NOMO-1 treated with dmso at 0.1 percent for 144 hours (cell line): ENCODE data around the gene CST9.

Source experiments
- DNase-seq: peaks from one replicate; lab custom pipeline; 2025; ENCODE audit not compliant: unreplicated experiment; lab: John Stamatoyannopoulos, UW

The CST9 gene, protein sequence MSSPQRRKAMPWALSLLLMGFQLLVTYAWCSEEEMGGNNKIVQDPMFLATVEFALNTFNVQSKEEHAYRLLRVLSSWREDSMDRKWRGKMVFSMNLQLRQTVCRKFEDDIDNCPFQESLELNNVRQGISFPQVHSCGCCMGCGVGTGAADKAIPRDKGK

DNA sequence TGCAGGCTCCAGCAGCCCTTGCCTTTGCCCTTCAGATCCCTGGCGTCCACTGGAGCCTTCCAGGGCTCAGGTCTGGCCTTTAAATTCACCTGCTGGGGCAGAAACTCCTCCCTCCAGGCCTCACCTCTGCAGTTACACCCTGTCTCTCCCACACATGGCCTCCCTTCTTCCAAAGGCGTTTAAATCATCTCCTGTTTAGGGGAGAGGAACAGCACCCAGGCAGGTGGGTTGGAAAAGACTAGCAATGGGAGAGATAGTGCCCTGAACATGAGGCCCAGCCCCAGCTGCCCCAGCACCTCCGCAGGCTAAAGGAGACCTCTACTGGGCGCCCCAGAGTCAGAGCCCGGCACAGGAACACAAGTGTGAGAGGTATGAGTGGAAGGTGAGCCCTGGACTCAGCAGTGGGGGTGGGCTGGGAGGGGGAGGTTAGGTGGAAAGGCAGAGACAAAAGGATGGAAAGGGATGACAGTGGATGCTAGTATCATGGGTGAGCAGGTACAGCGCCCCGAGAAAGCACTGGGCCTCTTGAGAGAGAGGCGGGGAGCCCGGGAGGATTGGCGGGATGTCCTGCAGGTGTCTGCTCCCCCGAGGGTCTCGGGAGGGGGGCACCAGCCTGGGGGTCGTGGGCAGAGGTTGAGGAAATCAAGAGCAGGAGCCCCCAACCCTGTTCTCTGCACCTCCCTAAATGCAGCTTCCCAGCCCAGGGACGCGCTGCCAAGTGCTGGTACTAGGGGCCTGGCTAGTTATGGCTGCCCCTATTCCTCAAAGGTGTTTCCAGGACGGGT, at the start of gene CST9:
Gene CST9, minus strand, starts transcription at position 51 of the 785 bp plus-strand sequence. CDS start 53 bp downstream, outside the sequence.
- no peak for DNase-seq

DNA sequence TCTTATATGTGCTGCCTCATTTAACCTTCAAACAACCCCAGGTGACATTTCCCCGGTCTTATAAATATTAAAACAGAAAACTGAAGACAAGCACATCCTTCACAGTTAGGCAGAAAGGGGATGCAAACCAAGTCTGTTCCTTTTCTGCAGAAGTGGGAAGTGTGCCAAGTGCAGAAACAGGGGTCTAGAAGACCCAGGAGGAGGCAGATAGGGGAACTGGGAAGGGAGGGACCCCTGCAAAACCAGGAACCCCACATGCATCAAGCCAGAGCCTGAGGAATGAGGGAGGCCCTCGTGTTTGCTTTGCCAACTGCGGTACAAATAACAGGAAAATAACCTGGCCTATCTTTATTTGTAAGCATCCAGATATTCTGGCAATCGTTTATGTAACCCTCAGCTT, 49.0 kb upstream of the CST9 start:
- DNase-seq = no peak

DNA sequence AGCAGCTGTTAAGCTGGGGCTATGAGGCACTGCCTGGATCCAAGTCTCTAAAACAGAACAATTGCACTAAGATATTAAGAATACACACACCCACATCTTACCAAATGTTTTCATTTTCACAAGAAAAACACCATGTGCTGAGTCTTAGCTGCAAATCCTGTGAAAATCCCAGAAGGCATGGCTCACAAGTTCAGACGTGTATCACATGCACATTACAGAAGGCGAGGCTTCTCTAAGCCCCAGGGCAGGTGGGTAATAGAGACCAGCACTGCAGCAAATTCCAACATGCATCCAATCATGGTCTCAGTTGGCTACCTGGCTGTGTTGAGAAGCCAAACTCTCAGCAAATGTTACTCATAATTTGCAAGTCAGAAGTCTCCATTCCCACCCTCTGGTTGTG, 48.3 kb upstream of the CST9 start:
- no peak for DNase-seq

DNA sequence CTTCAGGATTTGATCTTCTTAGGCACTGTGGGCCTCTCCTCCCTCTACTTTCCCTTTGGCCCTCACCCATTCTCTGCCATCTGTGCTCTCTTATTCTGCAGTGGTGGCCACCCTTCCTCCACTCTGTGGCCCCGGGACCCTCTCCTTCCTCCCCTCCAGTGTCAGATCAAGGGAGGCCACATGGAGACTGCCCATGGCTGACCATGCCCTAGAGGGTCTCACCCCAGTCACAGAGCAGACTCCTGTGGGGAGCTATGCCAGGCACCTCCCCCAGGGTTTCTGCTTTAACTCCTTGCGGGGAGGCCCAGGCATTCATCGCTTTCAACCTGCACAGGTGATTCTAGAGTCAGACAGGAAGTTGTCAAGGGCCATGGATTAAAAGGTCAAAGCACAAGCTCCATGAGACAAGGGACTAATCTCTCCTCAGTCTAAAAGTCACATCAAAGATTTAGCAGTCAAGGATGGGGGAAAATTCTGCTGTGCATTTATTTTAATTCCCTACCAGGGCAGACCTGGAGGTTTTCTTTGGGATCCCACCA, 47.8 kb upstream of the CST9 start:
- DNase-seq = no peak

DNA sequence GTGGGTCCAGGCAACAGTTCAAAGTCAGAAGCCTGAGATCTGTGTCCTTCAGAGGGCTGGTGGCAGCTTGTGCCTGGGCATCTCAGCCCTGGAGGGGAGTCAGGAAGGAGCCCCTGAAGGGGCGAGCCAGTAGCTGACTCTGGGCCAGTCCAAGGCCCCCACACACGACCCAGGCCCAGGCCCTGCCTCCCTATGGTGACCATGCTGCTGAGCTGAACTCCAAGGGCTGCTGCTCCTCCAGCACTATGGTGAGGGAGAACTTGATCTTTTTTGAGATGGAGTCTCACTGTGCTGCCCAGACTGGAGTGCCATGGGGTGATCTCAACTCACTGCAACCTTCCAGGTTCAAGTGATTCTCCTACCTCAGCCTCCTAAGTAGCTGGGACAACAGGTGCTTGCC, 47.2 kb upstream of the CST9 start:
- no peak for DNase-seq

DNA sequence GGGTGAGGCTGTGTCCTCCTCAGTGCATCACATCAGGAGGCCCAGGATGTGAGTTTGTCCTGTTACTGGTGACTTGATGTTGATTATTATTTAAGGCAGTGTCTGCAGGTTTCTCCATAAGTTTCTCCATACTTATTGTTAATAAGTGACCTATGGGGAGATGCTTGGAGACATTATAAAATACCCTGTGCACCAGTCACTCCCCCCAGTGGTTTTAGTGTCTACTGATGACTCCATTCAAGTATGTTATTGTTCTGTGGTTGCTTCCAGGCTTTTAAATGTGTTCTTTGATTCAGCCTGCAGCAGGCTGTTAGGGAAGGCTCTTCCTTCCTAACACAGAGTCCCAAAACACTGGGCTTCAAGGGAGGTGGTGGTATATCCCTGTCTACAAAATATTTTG, 46.7 kb upstream of the CST9 start:
- DNase-seq = no peak

DNA sequence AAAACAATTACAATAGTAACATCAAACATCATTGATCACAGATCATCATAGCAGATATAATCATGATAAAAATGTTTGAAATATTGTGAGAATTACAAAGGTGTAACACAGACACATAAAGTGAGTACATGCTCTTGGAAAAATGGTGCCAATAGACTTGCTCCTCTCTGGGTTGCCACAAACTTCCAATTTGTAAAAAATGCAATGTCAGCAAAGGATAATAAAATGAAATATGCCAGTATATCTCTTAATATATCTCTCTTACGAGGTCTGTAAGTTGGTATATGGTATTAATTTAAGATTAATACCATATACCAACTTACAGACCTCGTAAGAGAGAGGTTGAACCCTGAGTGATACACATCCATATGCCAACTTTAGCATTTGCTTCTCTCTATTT, 45.4 kb upstream of the CST9 start:
- no peak for DNase-seq

DNA sequence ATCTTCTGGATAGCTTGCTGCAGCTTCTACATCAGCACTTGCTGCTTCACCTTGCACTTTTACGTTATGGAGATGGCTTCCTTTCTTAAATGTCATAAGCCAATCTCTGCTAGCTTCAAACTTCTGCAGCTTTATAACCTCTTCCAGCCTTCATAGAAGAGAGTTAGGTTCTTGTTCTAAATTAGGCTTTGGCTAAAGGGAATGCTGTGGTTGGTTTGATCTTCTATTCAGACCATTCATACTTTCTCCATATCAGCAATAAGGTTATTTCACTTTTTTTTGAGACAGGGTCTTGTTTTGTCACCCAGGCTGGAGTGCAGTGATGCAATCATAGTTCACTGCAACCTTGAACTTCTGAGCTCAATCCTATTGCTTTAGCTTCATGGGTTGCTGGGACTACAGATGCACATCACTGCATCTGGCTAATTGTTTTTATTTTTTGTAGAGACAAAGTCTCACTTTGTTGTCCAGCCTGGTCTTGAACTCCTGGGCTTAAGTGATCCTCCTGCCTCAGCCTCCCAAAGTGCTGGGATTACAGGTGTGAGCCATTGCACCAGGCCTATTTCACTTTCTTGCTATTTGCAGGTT, 44.2 kb upstream of the CST9 start:
- DNase-seq = no peak

DNA sequence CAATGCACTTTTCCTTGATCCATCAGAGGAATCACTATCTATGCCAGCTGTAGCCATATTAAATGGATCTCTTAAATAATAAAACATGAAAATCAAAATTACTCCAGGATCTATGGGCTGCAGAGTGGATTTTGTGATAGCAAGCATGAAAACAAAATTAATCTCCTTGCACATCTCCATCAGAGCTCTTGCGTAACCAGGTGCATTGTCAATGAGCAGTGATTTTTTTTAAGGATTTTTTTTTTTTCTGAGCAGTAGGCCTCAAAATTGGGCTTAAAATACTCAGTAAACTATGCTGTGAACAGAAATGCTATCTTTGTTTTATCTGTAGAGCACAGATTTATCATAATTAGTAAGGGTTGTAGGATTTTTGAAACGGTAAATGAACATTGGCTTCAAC, 43.5 kb upstream of the CST9 start:
- no peak for DNase-seq

DNA sequence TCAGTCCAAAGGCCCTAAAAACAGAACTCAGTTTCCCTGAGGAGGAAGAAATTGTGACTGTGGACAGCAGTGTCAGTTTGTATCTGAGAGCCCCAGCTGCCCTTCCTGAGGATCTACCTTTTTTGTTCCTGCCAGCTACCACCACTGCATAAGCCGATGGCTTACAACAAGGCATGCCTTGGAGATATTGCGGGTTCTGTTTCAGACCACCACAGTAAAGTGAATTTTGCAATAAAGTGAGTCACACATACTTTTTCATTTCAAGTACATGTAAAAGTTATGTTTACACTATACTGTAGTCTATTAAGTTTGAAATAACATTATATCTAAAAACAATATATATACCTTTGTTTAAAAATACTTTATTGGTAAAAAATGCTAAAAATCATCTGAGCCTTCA, 41.6 kb upstream of the CST9 start:
- no peak for DNase-seq

DNA sequence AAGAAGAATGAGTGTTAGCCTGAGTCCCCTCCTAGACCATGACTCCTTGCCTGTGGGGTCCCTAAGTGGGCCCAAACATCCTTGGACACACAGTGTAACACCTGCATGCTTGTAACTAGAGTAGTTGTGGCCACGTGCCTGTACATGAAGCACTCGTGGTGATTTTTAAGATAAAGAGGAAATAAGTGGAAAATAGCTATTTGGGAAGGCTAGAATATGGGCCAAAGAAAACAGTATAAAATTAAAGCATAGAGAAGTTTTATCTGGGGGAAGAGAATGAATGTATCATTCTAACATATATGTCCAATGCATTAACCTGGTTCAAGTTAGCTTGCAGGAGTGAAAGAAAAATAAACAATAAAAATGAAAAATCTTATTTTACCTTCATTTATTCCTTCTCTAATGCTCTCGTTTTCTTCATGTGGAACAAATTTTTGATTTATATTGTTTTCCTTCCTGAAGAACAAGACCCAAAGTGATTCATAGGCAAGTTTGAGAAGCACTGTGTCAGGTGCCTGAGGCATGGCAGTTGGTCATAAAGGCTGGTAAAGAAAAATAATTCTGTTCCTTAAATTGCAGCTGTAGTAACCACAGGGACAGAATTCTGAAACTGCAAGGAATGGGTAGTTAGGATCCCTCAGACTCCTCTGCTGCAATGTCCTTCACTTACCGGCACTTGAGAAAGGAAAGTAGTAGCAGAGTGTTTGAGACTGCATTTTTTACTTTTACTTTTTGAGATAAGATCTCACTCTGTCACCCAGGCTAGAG, 40.6 kb upstream of the CST9 start:
- peak; percentile 29 for DNase-seq

DNA sequence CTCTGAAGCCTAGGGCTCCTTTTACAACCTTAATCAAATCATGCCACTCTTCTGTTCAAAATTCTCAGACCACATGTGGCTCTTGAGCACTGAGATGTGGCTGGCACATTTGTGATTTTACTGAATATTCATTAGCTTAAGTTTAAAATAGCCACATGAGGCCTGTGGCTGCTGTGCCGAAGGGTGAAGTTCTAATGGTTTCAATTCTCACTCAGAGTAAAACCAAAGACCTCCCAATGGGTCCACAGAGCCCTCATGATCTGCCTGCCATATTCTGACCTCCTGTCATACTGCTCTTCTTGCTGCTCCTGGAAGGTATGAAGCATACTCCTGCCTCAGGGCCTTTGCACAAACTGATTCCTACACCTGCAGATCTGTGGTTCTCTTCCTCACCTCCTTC, 39.9 kb upstream of the CST9 start:
- no peak for DNase-seq

DNA sequence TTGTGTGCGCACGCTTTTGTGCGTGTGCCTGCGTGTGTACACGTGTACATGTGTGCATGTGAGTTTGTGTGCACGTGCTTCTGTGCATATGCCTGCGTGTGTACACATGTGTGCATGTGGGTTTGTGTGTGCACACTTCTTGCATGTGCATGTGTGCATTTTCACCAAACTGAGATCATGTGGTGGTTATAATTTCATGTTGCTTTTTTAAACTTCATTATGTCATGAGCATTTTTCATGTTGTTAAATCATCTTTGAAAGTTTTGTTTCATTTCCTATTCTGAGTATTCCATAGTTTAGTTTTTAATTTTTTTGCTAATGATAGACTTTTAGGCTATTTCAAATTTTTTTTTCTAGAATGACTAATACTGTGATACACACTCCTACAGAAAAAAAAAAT, 38.4 kb upstream of the CST9 start:
- no peak for DNase-seq

DNA sequence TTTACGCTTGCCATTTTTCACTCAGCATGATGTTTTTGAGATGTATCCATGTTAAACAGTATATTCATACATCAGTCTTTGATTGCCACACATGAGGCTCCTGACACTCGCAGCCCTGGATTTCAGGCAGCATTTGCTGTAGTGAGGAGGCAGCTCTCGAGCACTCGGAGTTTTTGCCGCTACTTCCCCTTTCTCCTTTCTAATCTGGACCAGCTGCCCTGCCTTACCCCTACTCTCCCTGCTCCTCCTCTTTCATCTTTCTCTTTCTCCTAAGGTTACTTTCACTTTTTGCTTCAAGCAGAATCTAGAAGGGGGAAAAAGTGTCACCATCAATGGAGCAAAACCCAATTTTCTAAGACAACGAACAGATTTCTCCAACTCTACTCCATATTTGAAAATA, 37.9 kb upstream of the CST9 start:
- DNase-seq = peak; percentile 51

DNA sequence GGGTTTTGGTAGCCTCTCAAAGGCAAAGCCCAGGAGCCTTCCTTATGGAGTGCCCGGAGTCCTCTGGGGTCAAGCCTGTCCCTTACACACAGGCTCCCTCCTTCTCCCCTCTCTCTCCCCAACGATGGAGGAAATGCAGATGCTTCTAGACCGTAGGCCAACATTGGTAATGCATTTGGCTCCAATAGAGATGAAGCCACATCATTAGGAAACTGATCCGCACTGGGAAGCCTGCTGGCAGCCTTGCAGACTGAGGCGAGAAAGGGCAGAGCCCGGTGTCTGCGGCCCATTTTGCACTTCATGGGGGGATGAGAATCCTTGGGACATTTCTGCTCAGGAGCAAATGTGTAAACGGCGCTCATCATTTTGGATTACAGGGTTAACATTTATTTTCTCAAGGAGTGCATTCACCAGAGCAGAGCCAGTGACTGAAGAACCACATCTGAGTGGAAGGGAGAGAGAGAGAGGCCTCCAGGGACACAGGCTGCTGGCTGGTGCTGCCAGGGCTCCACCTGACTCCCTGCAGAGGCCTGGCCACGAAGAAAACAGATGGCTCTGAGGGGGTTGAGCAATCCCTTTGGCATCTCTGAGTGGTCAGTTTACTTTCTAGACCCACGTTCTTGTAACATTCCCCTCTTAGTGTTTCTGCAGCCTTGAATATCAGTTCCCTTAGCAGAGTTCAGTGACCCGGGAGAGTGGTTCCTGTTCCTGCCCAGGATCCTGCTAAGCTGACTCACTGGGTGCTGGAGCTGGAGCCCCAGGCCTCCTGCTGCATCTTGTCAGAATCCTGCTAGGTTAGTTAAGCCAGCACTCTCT, 36.4 kb upstream of the CST9 start:
- DNase-seq = no peak

DNA sequence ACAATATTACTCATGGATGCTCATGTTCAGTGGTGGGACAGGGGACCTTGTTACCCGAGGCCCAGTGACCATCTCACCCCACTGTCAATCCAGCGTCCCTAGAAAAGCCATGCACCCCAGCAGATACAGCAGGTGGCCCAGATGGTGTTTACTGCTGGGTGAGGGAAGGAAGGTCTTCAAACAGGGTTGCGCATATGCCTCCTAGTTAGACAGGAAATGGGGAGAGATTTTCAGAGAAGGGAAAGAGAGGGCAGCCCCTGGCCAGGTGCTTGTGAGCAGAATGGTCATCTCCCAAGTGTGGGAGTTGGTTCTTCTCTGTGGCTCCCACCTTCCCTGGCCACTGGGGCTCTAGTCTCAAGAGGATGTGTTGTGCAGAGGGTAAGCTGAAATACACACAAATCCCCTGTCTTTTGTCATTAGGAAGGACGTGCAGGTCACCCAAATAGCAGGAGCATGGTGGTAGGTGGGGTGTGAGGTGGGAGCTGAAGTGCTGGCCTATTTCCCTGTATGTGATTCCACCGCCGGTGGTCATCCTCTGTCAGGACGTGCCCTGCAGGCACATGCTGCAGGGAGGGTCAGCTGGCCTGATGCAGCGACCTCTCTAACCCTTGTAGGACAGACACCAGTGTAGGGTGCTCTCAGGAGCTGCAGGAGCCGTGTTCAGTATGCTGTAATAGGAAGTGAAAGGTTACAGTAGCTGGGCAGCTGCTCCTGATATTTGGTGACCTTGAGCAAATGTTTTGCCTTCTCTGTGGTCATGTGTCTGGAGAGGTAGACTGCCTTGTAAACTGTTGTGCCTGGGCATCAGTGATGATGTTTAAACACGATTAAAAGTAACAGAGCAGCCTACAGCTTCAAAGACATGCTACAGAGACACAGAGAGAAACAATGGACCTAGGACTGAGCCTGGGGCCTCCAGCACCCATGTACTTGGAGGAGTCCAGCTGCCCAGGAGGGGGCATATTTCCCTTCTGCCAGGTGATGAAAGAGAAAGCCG, 35.3 kb upstream of the CST9 start:
- DNase-seq = no peak

DNA sequence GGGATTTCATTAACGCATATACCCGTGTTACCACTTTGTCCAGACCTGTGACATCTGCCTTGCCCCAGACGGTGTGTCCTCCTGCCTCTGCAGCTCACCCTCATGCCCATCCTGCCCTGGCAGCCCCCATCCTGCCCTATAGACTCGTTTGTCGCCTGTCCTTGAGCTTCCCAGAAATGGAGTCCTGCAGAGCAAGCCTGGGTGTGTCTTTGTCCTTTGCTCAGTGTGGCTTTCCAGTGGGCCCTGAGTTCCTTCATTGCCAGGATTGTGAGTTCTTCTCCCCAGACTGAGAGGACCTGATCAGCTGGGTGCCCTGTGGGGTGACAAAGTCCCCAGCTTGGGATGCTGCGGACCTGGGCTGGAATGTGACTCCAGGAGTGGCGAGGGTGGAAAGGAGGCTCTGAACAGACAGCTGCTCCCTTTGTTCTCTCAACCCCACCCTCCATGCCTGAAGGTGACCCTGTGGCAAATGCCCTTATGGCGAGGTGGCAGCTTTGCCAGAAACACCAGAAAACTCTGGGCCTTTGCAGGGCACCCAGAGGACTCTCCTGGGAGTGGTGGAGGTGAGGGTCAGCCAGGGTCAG, 34.4 kb upstream of the CST9 start:
- no peak for DNase-seq

DNA sequence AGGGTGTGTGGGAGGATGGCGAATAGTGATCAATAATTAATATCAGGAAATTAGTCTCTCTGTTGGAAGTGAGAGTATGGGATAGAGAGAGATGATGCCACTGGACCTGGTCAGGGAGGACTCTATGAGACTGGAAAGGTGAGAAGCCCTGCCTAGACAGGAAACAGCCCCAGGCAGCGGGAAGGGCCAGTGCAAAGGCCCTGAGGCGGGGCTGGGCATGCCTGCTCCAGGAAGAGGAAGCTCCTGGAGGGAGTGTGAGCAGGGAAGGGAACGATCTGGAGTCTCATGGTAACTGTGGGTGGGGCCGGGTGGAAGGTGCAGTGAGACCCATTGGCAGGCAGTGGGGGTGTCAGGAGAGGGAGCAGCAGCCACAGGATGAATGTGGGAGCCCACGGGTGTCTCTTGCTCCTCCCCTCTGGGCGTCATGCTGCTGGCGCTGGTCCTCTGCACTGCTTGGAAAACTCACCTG, 33.8 kb upstream of the CST9 start:
- no peak for DNase-seq

DNA sequence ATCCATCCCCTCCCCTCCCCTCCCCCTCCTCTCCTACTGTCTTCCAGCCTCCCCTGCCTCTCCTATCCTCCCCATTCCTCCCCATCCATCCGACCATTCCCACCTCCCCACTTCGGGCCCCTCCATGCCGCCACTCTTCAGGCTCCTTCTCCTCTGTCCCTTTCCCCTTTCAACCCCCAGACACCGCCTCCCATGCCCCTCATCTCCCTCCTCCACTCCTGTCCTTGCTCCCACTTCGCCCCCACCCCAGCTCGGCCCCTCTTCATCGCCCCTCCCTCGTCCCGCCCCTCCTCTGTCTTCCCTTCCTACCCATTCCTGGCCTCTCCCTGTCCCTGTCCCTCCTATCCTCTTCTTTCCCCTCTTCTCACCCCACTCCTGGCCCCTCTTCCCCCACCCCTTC, 32.6 kb upstream of the CST9 start:
- DNase-seq = no peak
